B cell (primary cell): ENCODE data around the gene RRM2. TPM values are rescaled to one million over a fixed set of nuclear protein-coding genes. Genes with fewer than 3 reads are reported as not detected.
A peak's percentile ranks its signal among the peaks of the same experiment; 100 is the strongest.

ENCODE experiments used
- ATAC-seq: fragments of 200-7000 bp; cut with Tn5 transposase; one replicate; pipeline ENCODE4 v1.10.0; 2021; ENCODE audit warnings: low read depth, mild to moderate bottlenecking, moderate number of reproducible peaks, moderate library complexity
- CTCF ChIA-PET: fragments of 350-600 bp; sonication (Branson Sonifier 250); formaldehyde crosslinking; loops from one replicate; lab custom pipeline; 2021; ENCODE audit warnings: antibody characterized with exemption, inconsistent platforms; lab: Charles Lee
- POLR2A ChIA-PET: fragments of 350-600 bp; sonication (Branson Sonifier 250); formaldehyde crosslinking; loops from one replicate; lab custom pipeline; 2021; ENCODE audit warnings: antibody characterized with exemption; lab: Charles Lee
- DNase-seq: peaks from one replicate; pipeline ENCODE4 v3.0.0; 2013
- H2AFZ ChIP-seq: 2 replicates; pipeline ENCODE4 v1.6.1; 2012; ENCODE audit warnings: mild to moderate bottlenecking, low read depth, low read length; ENCODE audit not compliant: insufficient read depth, poor library complexity, severe bottlenecking
- H3K27ac ChIP-seq, 2 donors: 1 replicate in 1 of 2; 2 replicates in 1 of 2; pipeline ENCODE4 v1.5.1; 2012 to 2013; ENCODE audit warnings: low read length in 2 of 2, mild to moderate bottlenecking in 2 of 2, moderate library complexity in 1 of 2
- H3K27me3 ChIP-seq, 4 experiments: fragments of 200-600 bp in 1 of 4; sonication (generic) in 1 of 4; replicated peaks in 1 of 4; 1 replicate in 2 of 4; 2 replicates in 2 of 4; pipeline versions ENCODE4 v1.6.1 to v1.7.0; 2013 to 2016; ENCODE audit warnings: low read length in 3 of 4, mild to moderate bottlenecking in 2 of 4, mixed read lengths in 1 of 4, moderate library complexity in 1 of 4; ENCODE audit not compliant: insufficient read depth in 4 of 4, control insufficient read depth in 3 of 4; ENCODE audit errors: control extremely low read depth in 1 of 4
- H3K36me3 ChIP-seq, 2 experiments: replicated peaks in 1 of 2; 1 replicate in 1 of 2; 2 replicates in 1 of 2; pipeline versions ENCODE4 v1.6.1 to v1.7.1; 2013; ENCODE audit warnings: low read length in 1 of 2; ENCODE audit not compliant: insufficient read depth in 2 of 2, control insufficient read depth in 1 of 2; ENCODE audit errors: control extremely low read depth in 1 of 2, extremely low read depth in 1 of 2
- H3K4me1 ChIP-seq, 2 donors: fragments of 200-600 bp in 1 of 2; sonication (generic) in 1 of 2; 1 replicate in 1 of 2; 2 replicates in 1 of 2; pipeline versions ENCODE4 v1.5.1 to v1.6.1; 2013 to 2017; ENCODE audit warnings: low read length in 2 of 2; ENCODE audit not compliant: control insufficient read depth in 2 of 2, insufficient read depth in 2 of 2
- H3K4me2 ChIP-seq: replicated peaks from 2 replicates; pipeline ENCODE3; 2012; ENCODE audit warnings: mild to moderate bottlenecking, low read depth, low read length; ENCODE audit not compliant: poor library complexity, severe bottlenecking
- H3K4me3 ChIP-seq, 5 experiments: fragments of 200-600 bp in 1 of 5; sonication (generic) in 1 of 5; 1 replicate in 3 of 5; 2 replicates in 2 of 5; pipeline versions ENCODE4 v1.5.1 to v1.7.0; 2011 to 2016; ENCODE audit warnings: low read length in 4 of 5, mild to moderate bottlenecking in 4 of 5, low read depth in 2 of 5, control low read depth in 1 of 5, moderate library complexity in 1 of 5; ENCODE audit not compliant: insufficient read depth in 1 of 5; ENCODE audit errors: control extremely low read depth in 1 of 5, extremely low read depth in 1 of 5
- H3K79me2 ChIP-seq: fragments of 200-600 bp; sonication (generic); one replicate; pipeline ENCODE4 v1.6.0; 2016; ENCODE audit warnings: low read length; ENCODE audit not compliant: control insufficient read depth, insufficient read depth
- H3K9ac ChIP-seq: fragments of 200-600 bp; sonication (generic); 2 replicates; pipeline ENCODE4 v1.6.1; 2017; ENCODE audit warnings: mild to moderate bottlenecking, low read length, moderate library complexity
- H3K9me3 ChIP-seq, 3 donors: one replicate each; pipeline versions ENCODE4 v1.6.1 to v1.7.1; 2013; ENCODE audit warnings: low read length in 2 of 3; ENCODE audit not compliant: control insufficient read depth in 2 of 3, insufficient read depth in 1 of 3; ENCODE audit errors: control extremely low read depth in 1 of 3
- H4K20me1 ChIP-seq: 2 replicates; pipeline ENCODE4 v1.6.0; 2012; ENCODE audit warnings: mild to moderate bottlenecking, low read length; ENCODE audit not compliant: insufficient read depth, control insufficient read depth, poor library complexity, severe bottlenecking
- H3K27ac Mint-ChIP-seq: one replicate; pipeline ENCODE4 v1.8.0; 2021; ENCODE audit warnings: mixed read lengths
- H3K27me3 Mint-ChIP-seq: one replicate; pipeline ENCODE4 v1.8.0; 2021; ENCODE audit warnings: mixed read lengths
- H3K4me1 Mint-ChIP-seq: one replicate; pipeline ENCODE4 v1.8.0; 2021; ENCODE audit warnings: mixed read lengths
- H3K4me3 Mint-ChIP-seq: one replicate; pipeline ENCODE4 v1.8.0; 2021; ENCODE audit warnings: mixed read lengths
- H3K9me3 Mint-ChIP-seq: one replicate; pipeline ENCODE4 v1.8.0; 2022; ENCODE audit warnings: mixed read lengths; ENCODE audit not compliant: insufficient read depth
- CTCF ChIP-seq: fragments of 200-600 bp; IDR thresholded peaks from one replicate; pipeline ENCODE4 v1.8.0; 2022; ENCODE audit warnings: antibody characterized with exemption, mild to moderate bottlenecking
- EZH2 ChIP-seq: IDR thresholded peaks from 2 replicates; pipeline ENCODE4 v1.6.1; 2012; ENCODE audit warnings: borderline replicate concordance, low read depth, mild to moderate bottlenecking, moderate library complexity, low read length; ENCODE audit not compliant: insufficient read depth, poor library complexity, severe bottlenecking
- WGBS: methylation state at CpG from one replicate; pipeline ENCODE4 v1.1.5; 2013; ENCODE audit warnings: missing lambda C conversion rate; ENCODE audit not compliant: insufficient coverage; 5-methylcytosine and 5-hydroxymethylcytosine counted together
- intact Hi-C: fragments of 100-400 bp; cut with micrococcal nuclease; formaldehyde crosslinking; loops from one replicate; pipeline ENCODE4 v1.10.0; 2022
- polyA plus RNA-seq: library from polyadenylated mRNA; depleted of rRNA; stranded (reverse); fragments of >200 nt; gene quantifications from 2 replicates; pipeline ENCODE4 v1.2.3, GENCODE V29; 2012
- total RNA-seq, 2 donors: library from RNA; stranded (reverse); fragments of 120-200 nt in 1 of 2; gene quantifications; 1 replicate in 1 of 2; 2 replicates in 1 of 2; pipeline versions ENCODE4 v1.2.3 to v1.2.4, GENCODE V29; 2013 to 2022

The RRM2 gene
- total and polyA plus RNA-seq, 2 donors (not counting 1 experiment from before 2014, with no cell fraction given): 1.2 to 3.3 TPM

GRCh38 chr2:10132996-10133647 is 10.6 kb downstream of the RRM2 start:
- Histone ChIP-seq H3K27me3 (no peaks in the 10 kb centered on the region), H3K79me2 (no peaks in the 10 kb centered on the region), H3K4me2 (no peak overlapping the region), H4K20me1 (no peaks in the 10 kb centered on the region), H3K4me1 (no peaks in the 10 kb centered on the region), H3K9me3 (no peaks in the 10 kb centered on the region), H3K9ac (no peak overlapping the region), H3K4me3 (no peak overlapping the region), H3K36me3 (no peaks in the 10 kb centered on the region), H3K27ac (no peak overlapping the region), H2AFZ (no peak overlapping the region)
- TF ChIP-seq CTCF (no peak), EZH2 (no peak)
- ATAC-seq (no peak), DNase-seq (peak; percentile 3)
- intact Hi-C loops: no loop called here
- 89% methylated on average over 4 of the region's 6 CpGs for WGBS
- Mint-ChIP-seq H3K27ac (no peak overlapping the region), H3K9me3 (no peaks in the 10 kb centered on the region), H3K27me3 (no peaks in the 10 kb centered on the region), H3K4me1 (no peaks in the 10 kb centered on the region), H3K4me3 (no peak overlapping the region)
- ChIA-PET CTCF (interaction anchor here (0.6 to 5.9 kb wide), 6 partner anchors 10 to 378 kb away, joined by 3 to 35 read pairs (median 4); no protein-coding TSS in a partner anchor), POLR2A (interaction anchor here (0.7 kb wide), 1 partner anchor 119 kb away, joined by 6 read pairs; no protein-coding TSS in a partner anchor)

GRCh38 chr2:10135296-10136089 is 13.0 kb downstream of the RRM2 start:
- WGBS: 96% methylated on average over 3 of the region's 9 CpGs
- H3K27ac ChIP-seq: no peak overlapping the region
- no peaks in the 10 kb centered on the region for H3K36me3 ChIP-seq
- no peaks in the 10 kb centered on the region for H3K4me1 ChIP-seq
- no peak overlapping the region for H3K4me2 ChIP-seq
- Mint-ChIP-seq H3K9me3 (no peaks in the 10 kb centered on the region), H3K27ac (no peak overlapping the region), H3K4me1 (no peaks in the 10 kb centered on the region), H3K4me3 (no peak overlapping the region), H3K27me3 (no peaks in the 10 kb centered on the region)
- no peaks in the 10 kb centered on the region for H4K20me1 ChIP-seq
- ChIA-PET CTCF (interaction anchor here (1.3 to 1.4 kb wide), 2 partner anchors 27 to 300 kb away, joined by 4 read pairs; no protein-coding TSS in a partner anchor), POLR2A (no interaction called here)
- TF ChIP-seq EZH2 (no peak), CTCF (no peak)
- no peak overlapping the region for H2AFZ ChIP-seq
- H3K4me3 ChIP-seq: no peak overlapping the region
- ATAC-seq: no peak
- intact Hi-C loops: no loop called here
- H3K27me3 ChIP-seq: no peaks in the 10 kb centered on the region
- no peaks in the 10 kb centered on the region for H3K9me3 ChIP-seq
- H3K79me2 ChIP-seq: no peaks in the 10 kb centered on the region
- no peak for DNase-seq
- H3K9ac ChIP-seq: no peak overlapping the region
